Measurements from ENCODE around the gene PRX. TPM values are rescaled to one million over a fixed set of nuclear protein-coding genes. Genes with fewer than 3 reads are reported as not detected.

PRX gene
- total and polyA plus RNA-seq, 9 of the 15 experiments (the other 6 are each of a cell fraction or from before 2014, with no cell fraction given) = 0.65 to 3.5 (median 1.7) TPM; not detected in 2

DNA sequence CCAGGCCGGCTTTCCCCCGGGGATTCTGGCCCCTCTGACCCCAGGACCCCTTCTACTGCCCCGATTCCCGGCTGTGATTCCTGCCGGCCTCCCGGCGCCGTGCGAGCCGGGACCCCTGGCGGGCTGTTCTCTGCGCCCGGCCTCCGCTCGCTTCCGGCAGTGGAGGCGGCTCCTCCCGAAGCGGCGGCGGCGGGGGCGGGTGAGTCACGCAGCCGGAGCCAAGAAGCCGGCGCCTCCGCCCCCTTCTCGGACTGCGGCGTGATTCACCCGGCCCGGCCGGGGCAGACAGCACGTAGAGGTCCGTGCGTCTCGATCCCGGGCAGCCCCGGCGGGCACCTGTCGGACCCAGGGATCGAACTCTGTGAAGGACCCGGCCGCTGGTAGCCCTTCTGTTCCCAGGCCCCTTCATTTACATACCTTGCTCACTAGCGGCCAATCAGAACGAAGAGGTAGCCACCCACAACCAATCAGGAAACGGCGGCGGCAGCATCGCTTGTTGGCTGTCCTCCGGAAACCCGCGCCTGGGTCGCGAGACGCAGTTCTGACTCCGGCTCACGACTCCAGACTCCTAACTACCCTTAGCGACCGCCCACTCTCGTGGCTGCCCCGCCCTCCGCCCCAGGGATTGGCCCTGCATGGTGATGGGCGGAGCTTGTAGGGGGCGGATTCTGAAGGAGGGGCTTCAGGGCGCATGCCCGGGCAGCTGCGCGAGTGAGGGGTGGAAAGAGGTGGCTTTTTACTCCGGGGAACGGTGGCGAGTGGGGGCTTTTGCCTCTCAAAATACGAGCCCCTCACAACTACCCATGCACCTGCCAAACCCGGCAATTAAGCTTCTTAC, 12.5 kb upstream of the PRX start, which contains the start of gene SERTAD1 (continued):
- TF ChIP-seq FOXA3 (CRISPR knock-in tag; conservative IDR thresholded peaks at IDR 0.05 in 1 of 2, IDR thresholded peaks at IDR 0.05 in 1 of 2) (no peak), NELFE (IDR thresholded peaks at IDR 0.05; ENCODE audit: insufficient read depth, insufficient read length) (no peak), GATAD2B (IDR thresholded peaks at IDR 0.05; ENCODE audit: borderline replicate concordance) (no peak; the same call in 1 of the 2 replicates), PRMT5 (CRISPR knock-in tag; IDR thresholded peaks at IDR 0.05) (no peak), OTX1 (CRISPR knock-in tag; IDR thresholded peaks at IDR 0.05) (no peak), CAMTA2 (CRISPR knock-in tag; conservative IDR thresholded peaks at IDR 0.05) (0 out of 2 replicates have a peak, but pooled peaks have one; percentile 47), SPI1 (IDR thresholded peaks at IDR 0.05; ENCODE audit: borderline replicate concordance, low read depth, low read length) (no peak), GABPA (tag; conservative IDR thresholded peaks at IDR 0.05; ENCODE audit: low read depth) (peak; percentile 66), TBL1XR1 (IDR thresholded peaks at IDR 0.05; ENCODE audit: low read length in 2 of 2) (no peak), HIVEP1 (CRISPR knock-in tag; IDR thresholded peaks at IDR 0.05) (no peak), CCNT2 (IDR thresholded peaks at IDR 0.05; ENCODE audit: borderline replicate concordance, extremely low read depth, insufficient read length, low read depth, low read length) (peak; percentile 73), PHB2 (IDR thresholded peaks at IDR 0.05; ENCODE audit: low read depth) (no peak), XRCC5 (IDR thresholded peaks at IDR 0.05; ENCODE audit: low read depth, low read length) (no peak), ZNF354B (CRISPR knock-in tag; IDR thresholded peaks at IDR 0.05) (no peak)
- TF ChIP-seq, protein P1, sequence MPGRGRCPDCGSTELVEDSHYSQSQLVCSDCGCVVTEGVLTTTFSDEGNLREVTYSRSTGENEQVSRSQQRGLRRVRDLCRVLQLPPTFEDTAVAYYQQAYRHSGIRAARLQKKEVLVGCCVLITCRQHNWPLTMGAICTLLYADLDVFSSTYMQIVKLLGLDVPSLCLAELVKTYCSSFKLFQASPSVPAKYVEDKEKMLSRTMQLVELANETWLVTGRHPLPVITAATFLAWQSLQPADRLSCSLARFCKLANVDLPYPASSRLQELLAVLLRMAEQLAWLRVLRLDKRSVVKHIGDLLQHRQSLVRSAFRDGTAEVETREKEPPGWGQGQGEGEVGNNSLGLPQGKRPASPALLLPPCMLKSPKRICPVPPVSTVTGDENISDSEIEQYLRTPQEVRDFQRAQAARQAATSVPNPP (IDR thresholded peaks at IDR 0.05; ENCODE audit: borderline replicate concordance, insufficient read depth, insufficient read length) = no peak
- TF ChIP-seq, protein P2, sequence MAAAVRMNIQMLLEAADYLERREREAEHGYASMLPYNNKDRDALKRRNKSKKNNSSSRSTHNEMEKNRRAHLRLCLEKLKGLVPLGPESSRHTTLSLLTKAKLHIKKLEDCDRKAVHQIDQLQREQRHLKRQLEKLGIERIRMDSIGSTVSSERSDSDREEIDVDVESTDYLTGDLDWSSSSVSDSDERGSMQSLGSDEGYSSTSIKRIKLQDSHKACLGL (CRISPR knock-in tag; IDR thresholded peaks at IDR 0.05; ENCODE audit: borderline replicate concordance, poor library complexity, severe bottlenecking) = no peak
- TF ChIP-seq, protein P3, sequence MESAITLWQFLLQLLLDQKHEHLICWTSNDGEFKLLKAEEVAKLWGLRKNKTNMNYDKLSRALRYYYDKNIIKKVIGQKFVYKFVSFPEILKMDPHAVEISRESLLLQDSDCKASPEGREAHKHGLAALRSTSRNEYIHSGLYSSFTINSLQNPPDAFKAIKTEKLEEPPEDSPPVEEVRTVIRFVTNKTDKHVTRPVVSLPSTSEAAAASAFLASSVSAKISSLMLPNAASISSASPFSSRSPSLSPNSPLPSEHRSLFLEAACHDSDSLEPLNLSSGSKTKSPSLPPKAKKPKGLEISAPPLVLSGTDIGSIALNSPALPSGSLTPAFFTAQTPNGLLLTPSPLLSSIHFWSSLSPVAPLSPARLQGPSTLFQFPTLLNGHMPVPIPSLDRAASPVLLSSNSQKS (CRISPR knock-in tag; IDR thresholded peaks at IDR 0.05) = no peak
- TF ChIP-seq, protein P4, sequence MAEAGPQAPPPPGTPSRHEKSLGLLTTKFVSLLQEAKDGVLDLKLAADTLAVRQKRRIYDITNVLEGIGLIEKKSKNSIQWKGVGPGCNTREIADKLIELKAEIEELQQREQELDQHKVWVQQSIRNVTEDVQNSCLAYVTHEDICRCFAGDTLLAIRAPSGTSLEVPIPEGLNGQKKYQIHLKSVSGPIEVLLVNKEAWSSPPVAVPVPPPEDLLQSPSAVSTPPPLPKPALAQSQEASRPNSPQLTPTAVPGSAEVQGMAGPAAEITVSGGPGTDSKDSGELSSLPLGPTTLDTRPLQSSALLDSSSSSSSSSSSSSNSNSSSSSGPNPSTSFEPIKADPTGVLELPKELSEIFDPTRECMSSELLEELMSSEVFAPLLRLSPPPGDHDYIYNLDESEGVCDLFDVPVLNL (CRISPR knock-in tag; IDR thresholded peaks at IDR 0.05; ENCODE audit: low read depth) = no peak
- TF ChIP-seq, protein P5, sequence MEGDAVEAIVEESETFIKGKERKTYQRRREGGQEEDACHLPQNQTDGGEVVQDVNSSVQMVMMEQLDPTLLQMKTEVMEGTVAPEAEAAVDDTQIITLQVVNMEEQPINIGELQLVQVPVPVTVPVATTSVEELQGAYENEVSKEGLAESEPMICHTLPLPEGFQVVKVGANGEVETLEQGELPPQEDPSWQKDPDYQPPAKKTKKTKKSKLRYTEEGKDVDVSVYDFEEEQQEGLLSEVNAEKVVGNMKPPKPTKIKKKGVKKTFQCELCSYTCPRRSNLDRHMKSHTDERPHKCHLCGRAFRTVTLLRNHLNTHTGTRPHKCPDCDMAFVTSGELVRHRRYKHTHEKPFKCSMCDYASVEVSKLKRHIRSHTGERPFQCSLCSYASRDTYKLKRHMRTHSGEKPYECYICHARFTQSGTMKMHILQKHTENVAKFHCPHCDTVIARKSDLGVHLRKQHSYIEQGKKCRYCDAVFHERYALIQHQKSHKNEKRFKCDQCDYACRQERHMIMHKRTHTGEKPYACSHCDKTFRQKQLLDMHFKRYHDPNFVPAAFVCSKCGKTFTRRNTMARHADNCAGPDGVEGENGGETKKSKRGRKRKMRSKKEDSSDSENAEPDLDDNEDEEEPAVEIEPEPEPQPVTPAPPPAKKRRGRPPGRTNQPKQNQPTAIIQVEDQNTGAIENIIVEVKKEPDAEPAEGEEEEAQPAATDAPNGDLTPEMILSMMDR (IDR thresholded peaks at IDR 0.05 in 2 of 3, conservative IDR thresholded peaks at IDR 0.05 in 1 of 3; ENCODE audit: insufficient read depth in 2 of 3, low read depth in 1 of 3, low read length in 3 of 3) = peak; percentile 50 to 65 (median 58); a peak in 5 of 6 replicates
- TF ChIP-seq, protein P6, sequence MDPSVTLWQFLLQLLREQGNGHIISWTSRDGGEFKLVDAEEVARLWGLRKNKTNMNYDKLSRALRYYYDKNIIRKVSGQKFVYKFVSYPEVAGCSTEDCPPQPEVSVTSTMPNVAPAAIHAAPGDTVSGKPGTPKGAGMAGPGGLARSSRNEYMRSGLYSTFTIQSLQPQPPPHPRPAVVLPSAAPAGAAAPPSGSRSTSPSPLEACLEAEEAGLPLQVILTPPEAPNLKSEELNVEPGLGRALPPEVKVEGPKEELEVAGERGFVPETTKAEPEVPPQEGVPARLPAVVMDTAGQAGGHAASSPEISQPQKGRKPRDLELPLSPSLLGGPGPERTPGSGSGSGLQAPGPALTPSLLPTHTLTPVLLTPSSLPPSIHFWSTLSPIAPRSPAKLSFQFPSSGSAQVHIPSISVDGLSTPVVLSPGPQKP (CRISPR knock-in tag; IDR thresholded peaks at IDR 0.05) = no peak
